NCI-H345 (cell line): ENCODE measurements around the gene VPS39.
"Not testable (repeated sequence)": the region's sequence is repeated elsewhere in the genome, so short reads cannot be mapped to it uniquely, and the experiment has no call there.

Experiments
- DNase-seq: peaks from one replicate; lab custom pipeline; 2025; lab: John Stamatoyannopoulos, UW

VPS39 gene, protein sequence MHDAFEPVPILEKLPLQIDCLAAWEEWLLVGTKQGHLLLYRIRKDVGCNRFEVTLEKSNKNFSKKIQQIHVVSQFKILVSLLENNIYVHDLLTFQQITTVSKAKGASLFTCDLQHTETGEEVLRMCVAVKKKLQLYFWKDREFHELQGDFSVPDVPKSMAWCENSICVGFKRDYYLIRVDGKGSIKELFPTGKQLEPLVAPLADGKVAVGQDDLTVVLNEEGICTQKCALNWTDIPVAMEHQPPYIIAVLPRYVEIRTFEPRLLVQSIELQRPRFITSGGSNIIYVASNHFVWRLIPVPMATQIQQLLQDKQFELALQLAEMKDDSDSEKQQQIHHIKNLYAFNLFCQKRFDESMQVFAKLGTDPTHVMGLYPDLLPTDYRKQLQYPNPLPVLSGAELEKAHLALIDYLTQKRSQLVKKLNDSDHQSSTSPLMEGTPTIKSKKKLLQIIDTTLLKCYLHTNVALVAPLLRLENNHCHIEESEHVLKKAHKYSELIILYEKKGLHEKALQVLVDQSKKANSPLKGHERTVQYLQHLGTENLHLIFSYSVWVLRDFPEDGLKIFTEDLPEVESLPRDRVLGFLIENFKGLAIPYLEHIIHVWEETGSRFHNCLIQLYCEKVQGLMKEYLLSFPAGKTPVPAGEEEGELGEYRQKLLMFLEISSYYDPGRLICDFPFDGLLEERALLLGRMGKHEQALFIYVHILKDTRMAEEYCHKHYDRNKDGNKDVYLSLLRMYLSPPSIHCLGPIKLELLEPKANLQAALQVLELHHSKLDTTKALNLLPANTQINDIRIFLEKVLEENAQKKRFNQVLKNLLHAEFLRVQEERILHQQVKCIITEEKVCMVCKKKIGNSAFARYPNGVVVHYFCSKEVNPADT

DNA sequence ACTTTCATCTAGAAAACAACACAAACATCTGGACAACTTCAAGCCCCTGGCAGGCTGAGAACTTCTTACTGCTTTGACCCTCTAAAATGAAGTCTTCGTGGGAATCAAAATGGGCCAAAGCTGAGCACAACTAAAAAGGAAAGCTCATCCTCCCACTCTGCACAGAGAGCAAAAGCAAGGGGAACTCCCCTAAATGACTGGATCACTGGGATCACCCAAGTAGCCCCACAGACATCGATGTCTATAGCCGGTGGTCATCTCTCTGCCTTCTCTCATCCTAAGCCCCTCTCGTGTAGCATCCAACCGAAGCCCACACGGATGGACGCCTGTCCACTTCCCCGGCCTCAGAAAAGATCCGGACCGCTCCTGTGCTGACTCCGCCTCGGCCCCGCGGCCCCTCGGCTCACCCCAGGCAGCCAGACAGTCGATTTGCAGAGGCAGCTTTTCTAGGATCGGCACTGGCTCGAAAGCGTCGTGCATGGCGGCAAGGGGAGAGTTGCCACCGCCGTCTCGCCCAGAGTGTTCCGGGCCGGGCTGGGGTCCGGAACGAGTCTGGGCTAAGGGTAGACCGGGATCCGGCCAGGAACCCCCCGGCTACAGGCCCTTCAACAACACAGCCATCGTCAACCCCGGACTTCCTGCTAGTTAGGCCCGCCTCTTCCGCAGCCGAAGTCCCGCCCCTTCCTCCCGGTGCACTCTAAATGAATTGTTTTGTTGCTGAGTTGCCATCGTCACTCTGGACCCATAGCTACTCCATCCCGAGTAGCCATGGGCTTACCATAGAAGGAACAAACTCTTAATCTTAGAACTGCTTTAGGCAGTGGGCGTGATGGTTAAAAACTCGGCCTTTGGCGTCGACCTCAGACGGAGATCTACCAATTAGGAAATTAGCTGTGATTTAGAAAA is at the start of gene VPS39:
Gene VPS39, minus strand, starts transcription at position 631 of the 906 bp plus-strand sequence. Its CDS starts 151 bp downstream, at position 480.
- peak; percentile 86 for DNase-seq

- no peak for DNase-seq
These were observed 45.2 kb upstream of the VPS39 start for GRCh38 chr15:42253300-42253699.

- DNase-seq, result no peak
These were observed 32.7 kb upstream of the VPS39 start for GRCh38 chr15:42240823-42241222.

DNA sequence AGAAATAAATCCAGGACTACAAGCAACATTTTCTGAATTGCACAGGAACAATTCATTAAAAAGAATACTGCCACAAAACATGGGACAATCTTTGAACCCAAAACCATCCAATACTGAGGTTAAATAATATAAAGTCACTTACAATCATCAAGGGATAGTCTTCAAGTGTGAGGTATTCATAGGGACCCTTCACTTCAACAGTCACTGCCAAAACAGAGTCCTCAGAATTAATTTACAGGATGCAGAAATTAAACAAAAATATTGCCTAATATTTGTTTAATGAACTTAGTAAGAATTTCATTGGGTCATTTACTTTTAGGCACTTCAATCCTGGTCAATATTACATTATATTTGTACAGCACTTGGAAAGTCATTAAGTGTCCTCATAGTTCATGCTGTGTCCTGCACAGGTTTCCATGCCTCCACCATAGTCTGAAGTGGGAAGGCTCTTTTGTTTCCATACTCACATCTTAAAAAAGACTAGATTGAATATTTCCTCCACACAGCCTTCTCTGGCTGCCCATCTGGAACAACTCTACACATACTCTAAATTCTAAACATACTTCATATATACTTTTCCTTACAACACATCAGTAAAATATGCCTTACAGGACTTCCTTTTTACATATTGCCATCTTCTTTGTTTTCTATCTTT is 31.6 kb upstream of the VPS39 start:
- DNase-seq, result no peak

DNA sequence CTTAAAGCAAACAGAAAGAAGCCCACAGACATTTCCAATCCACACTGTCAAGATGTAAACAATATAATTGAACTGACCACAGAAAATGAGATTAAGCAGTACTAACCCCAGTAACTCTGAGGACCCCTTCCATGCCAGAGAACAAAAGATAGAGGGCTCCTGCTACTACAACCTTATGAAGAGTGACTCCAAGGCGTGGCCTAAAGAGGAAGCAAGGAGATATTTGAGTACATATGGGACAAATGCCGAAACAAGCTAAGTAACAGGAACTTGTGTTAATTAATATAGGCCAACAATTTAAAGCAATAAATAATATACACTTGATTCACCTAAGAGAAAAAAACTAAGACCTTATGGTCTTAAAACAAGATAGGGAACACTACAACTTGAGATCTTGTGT is 25.0 kb upstream of the VPS39 start:
- DNase-seq, result no peak

DNA sequence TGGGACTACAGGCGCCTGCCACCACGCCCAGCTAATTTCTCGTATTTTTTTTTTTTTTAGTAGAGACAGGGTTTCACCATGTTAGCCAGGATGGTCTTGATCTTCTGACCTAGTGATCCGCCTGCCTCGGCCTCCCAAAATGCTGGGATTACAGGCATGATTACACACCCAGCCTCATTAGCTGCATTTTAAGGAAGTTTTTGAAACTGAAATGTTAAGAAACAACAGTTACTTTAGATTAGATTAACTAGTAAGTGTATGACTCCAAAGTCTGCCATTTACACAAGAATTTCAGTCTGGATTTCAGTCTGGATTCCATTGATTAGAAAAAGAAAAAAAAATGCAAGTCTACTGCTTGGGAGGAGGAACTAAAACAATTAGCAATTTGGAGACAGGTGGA is 24.5 kb upstream of the VPS39 start:
- no peak for DNase-seq

DNA sequence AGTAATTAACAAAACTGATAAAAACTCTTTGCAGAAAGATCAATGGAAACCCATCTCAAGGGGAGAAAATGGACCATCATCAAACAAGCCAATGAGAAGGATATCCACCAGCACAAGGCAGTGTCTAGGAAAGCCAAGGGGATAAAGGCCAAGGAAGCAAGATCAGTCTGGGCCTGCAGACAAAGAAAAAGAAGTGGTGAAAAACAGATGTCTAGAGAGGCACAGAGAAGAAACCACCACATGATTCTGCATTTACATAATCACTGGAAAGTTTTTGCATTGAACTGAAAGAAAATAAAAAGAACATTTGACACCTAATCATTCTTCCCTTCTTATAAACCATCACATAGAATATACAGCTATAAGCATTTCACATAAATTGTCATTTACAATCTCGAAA is 23.0 kb upstream of the VPS39 start:
- DNase-seq, result no peak

GRCh38 chr15:42228981-42229380 is 20.9 kb upstream of the VPS39 start:
- DNase-seq, result not testable (repeated sequence)

- no peak for DNase-seq
These were observed 19.9 kb upstream of the VPS39 start for GRCh38 chr15:42228036-42228435.

DNA sequence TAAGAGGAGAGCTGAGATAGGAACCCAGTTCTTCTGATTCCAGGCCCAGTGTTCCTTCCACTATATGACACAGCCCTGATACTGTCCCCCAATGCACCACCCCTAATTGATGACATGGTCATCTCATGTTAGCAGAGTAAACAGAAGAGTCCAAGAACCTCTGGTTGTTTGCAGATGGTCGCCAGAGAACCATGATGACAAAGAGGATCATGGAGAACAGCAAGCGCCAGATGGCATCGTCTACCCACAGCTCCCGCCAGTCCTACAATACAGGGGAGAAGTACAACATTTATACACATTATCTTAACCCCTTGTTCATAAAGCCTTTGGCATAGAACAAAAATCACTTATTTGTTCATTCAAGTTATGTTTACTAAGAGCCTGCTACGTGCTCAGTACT is 18.5 kb upstream of the VPS39 start:
- DNase-seq, result no peak

DNA sequence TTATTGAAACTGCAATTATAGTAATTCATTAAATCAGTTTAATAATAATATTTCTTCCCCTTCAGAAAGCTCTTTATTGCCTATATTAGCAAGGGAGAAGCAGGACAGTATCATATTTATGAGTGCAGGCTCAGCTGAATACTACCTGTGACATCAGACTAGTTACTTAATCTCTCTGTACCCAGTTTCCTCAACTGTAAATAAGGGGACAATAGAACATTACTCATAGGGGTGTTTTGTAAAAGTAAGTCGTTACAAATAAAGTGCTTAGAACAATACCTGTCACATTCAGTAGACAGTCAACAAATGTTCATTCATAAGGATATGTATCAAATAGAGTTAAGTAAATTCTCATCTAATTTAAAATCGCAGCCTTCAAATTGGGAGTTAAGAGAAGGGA is 12.1 kb upstream of the VPS39 start:
- DNase-seq, result no peak

- DNase-seq, result no peak
These were observed 11.0 kb upstream of the VPS39 start for GRCh38 chr15:42218953-42219592.

DNA sequence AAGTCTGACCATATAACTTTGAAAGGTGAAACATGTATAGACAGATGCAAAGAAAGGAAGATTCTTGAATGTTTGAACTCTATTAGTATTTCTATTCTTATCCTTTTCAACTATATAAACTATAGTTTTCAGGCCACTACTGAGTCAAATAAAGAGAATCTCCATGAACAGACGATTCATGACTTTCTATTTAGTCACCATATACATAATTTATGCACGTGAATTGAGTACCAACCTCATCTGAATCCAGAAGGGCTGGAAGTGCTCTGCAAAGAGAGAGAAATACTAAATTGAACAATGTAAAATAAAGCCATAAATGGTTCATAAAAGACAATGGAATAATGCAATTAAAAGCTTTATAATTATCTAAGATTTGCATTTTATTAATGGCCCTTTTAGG is 9.5 kb upstream of the VPS39 start:
- DNase-seq, result no peak

DNA sequence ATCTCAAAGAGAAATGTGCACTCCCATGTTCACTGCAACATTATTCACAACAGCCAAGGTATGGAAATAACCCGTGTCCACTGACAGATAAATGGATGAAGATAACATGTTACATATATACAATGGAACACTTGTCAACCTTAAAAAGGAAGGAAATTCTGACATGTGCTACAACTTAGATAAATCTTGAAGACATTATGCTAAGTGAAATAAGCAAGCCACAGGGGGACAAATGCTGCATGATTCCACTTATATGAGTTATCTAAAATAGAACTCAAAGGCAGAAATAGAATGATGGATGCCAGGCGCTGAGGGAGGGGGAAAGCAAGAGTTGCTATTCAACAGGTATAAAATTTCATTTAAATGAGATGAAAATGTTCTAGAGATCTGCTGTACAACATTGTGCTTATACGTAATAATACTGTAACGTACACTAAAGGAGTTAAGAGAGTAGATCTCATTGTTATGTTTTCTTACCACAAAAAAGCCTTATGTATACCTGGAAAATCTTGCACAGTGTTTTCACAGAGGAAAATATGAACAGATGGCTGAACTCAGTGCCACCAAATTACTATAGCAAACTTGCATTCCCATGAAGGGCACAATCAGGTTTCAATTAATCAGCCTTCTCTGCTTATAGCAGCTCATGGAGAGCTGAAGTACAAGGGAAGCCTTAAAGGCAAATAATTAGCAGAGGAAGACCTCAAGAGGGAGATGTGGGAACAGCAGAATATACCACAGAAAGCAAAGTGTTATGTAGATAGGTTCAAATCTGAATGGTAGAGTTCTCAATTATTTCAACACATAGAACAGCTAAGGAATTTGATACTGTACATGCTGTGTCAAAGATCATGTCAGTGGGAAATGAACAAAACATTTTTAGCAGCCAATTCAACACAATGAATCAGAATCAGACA is 8.1 kb upstream of the VPS39 start:
- DNase-seq, result no peak

- DNase-seq, result no peak
These were observed 6.5 kb upstream of the VPS39 start for GRCh38 chr15:42214600-42214999.

- DNase-seq, result no peak
These were observed 5.4 kb upstream of the VPS39 start for GRCh38 chr15:42213511-42213910.

GRCh38 chr15:42210696-42211095 is 2.6 kb upstream of the VPS39 start:
- DNase-seq, result no peak

GRCh38 chr15:42206406-42206805 is 1.7 kb downstream of the VPS39 start:
- DNase-seq, result no peak

GRCh38 chr15:42203891-42204290 is 4.2 kb downstream of the VPS39 start:
- DNase-seq, result no peak

GRCh38 chr15:42202653-42203052 is 5.5 kb downstream of the VPS39 start:
- DNase-seq, result no peak
